Neuronal stem cell (in vitro differentiated cells): Measurements from ENCODE around the gene GRIPAP1.

Experiments used
- DNase-seq: peaks from one replicate; pipeline ENCODE4 v3.0.0-alpha.2; 2013; ENCODE audit warnings: low spot score
- H2AFZ ChIP-seq: one replicate; pipeline ENCODE4 v1.6.1; 2013; ENCODE audit warnings: mild to moderate bottlenecking, low read length, inconsistent platforms
- H2AK5ac ChIP-seq: 2 replicates; pipeline ENCODE4 v1.6.1; 2013; ENCODE audit warnings: low read depth, mild to moderate bottlenecking, inconsistent platforms, low read length, moderate library complexity, mixed read lengths
- H2BK120ac ChIP-seq: 2 replicates; pipeline ENCODE4 v1.6.1; 2013; ENCODE audit warnings: low read depth, mild to moderate bottlenecking, inconsistent platforms, low read length, moderate library complexity, mixed read lengths
- H2BK12ac ChIP-seq: one replicate; pipeline ENCODE4 v1.6.1; 2013; ENCODE audit warnings: low read length, inconsistent platforms
- H2BK15ac ChIP-seq: 2 replicates; pipeline ENCODE4 v1.6.1; 2013; ENCODE audit warnings: mild to moderate bottlenecking, low read length, inconsistent platforms, mixed read lengths
- H2BK5ac ChIP-seq: one replicate; pipeline ENCODE4 v1.6.1; 2013; ENCODE audit warnings: inconsistent platforms, mild to moderate bottlenecking, low read length, moderate library complexity
- H3K14ac ChIP-seq: one replicate; pipeline ENCODE4 v1.6.1; 2013; ENCODE audit warnings: low read length, inconsistent platforms
- H3K18ac ChIP-seq: 2 replicates; pipeline ENCODE4 v1.6.1; 2013; ENCODE audit warnings: low read length, inconsistent platforms
- H3K23ac ChIP-seq: 2 replicates; pipeline ENCODE4 v1.6.1; 2013; ENCODE audit warnings: low read depth, mild to moderate bottlenecking, mixed read lengths, low read length, inconsistent platforms; ENCODE audit not compliant: poor library complexity
- H3K27ac ChIP-seq: replicated peaks from 3 replicates; pipeline ENCODE4 v1.5.1; 2013; ENCODE audit warnings: low read length, inconsistent platforms
- H3K27me3 ChIP-seq, 3 experiments: 2 replicates each; pipeline ENCODE4 v1.6.1; 2013; ENCODE audit warnings: low read length in 3 of 3, mild to moderate bottlenecking in 2 of 3, inconsistent platforms in 1 of 3, low read depth in 1 of 3, mixed read lengths in 1 of 3, moderate library complexity in 1 of 3; ENCODE audit not compliant: control insufficient read depth in 3 of 3, insufficient read depth in 3 of 3
- H3K36me3 ChIP-seq, 2 donors: replicated peaks in 1 of 2; 2 replicates each; pipeline ENCODE4 v1.6.1; 2013; ENCODE audit warnings: low read length in 2 of 2; ENCODE audit not compliant: control insufficient read depth in 2 of 2, insufficient read depth in 2 of 2
- H3K4ac ChIP-seq: 2 replicates; pipeline ENCODE4 v1.6.1; 2013; ENCODE audit warnings: inconsistent platforms, mild to moderate bottlenecking, low read length, moderate library complexity
- H3K4me1 ChIP-seq, 2 donors: 1 replicate in 1 of 2; 2 replicates in 1 of 2; pipeline ENCODE4 v1.6.1; 2013; ENCODE audit warnings: low read length in 2 of 2, low read depth in 1 of 2; ENCODE audit not compliant: control insufficient read depth in 2 of 2, insufficient read depth in 1 of 2
- H3K4me2 ChIP-seq: one replicate; pipeline ENCODE4 v1.6.1; 2013; ENCODE audit warnings: mild to moderate bottlenecking, low read length, inconsistent platforms; ENCODE audit not compliant: insufficient read depth, poor library complexity, severe bottlenecking
- H3K4me3 ChIP-seq, 2 donors: 2 replicates each; pipeline ENCODE4 v1.5.1; 2013; ENCODE audit warnings: low read length in 2 of 2, mild to moderate bottlenecking in 2 of 2, inconsistent platforms in 1 of 2, moderate library complexity in 1 of 2
- H3K79me1 ChIP-seq: one replicate; pipeline ENCODE4 v1.6.1; 2013; ENCODE audit warnings: low read depth, mild to moderate bottlenecking, inconsistent platforms, low read length, moderate library complexity
- H3K9ac ChIP-seq: one replicate; pipeline ENCODE4 v1.6.1; 2013; ENCODE audit warnings: mild to moderate bottlenecking, low read depth, low read length, inconsistent platforms; ENCODE audit not compliant: poor library complexity
- H3K9me3 ChIP-seq, 2 donors: replicated peaks in 1 of 2; 2 replicates each; pipeline versions ENCODE3 to v1.6.1; 2013; ENCODE audit warnings: low read length in 2 of 2, mild to moderate bottlenecking in 2 of 2, inconsistent platforms in 1 of 2, low read depth in 1 of 2, mixed read lengths in 1 of 2, moderate library complexity in 1 of 2; ENCODE audit not compliant: control insufficient read depth in 2 of 2, insufficient read depth in 1 of 2
- H4K8ac ChIP-seq: one replicate; pipeline ENCODE4 v1.6.1; 2013; ENCODE audit warnings: low read depth, mild to moderate bottlenecking, inconsistent platforms, low read length, moderate library complexity
- H4K91ac ChIP-seq: one replicate; pipeline ENCODE4 v1.6.1; 2013; ENCODE audit warnings: low read length, low read depth, mild to moderate bottlenecking, inconsistent platforms; ENCODE audit not compliant: poor library complexity
- WGBS, 2 donors: extraction: QIAGEN DNeasy Blood & Tissue Kit; methylation state at CpG; one replicate each; pipeline ENCODE4 v1.1.7; 2013; ENCODE audit warnings: missing lambda C conversion rate in 2 of 2, mixed read lengths in 1 of 2; ENCODE audit not compliant: insufficient read length in 2 of 2, insufficient replicate concordance in 1 of 2; ENCODE audit errors: extremely low coverage in 2 of 2; 5-methylcytosine and 5-hydroxymethylcytosine counted together

The GRIPAP1 gene

DNA sequence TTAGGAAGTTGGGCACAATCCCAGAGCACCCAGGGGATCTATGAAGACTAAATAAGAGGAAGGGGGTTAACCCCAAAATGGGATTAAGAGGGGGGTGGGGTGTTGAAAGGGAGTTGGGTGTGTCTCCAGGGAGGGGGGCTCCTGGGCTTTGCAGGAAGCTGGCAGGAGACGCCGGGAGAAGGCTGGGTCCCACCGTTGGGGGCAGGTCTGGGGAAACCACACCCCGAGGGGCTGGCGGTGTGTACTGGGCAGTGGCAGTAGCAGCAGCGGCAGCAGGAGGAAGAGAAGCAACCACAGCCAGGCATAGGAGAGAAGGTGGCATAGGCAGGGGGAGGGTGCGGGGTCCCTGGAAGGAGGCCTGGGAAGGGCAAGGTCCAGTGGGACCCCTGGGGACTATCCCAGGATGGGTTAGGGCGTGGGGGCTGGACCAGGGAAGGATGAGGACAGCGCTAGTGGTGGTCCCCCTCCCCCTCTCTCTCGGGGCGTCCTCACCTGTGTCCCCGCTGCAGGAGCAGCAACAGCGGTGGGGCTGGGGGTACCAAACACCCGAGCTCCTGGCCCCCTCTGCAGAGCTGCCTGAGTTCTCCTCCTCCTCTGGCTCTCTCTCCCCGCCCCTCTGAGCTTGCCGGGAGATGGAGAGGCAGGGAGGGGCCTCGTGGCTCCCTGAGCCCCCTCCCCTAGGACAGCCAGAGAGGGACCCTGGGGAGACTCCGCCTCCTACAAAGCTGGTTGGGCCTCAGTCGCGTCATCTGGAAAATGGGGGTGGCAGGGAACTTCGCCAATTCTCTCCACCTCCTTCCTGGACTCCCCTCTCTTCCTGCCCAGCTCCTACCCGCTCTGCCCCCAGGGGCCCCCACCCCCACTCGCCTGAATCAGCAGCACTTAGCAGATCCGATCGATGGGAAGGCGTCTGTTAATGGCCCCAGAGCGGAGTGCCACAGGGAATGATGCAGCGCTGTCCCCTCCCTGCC lies 30.5 kb downstream of the GRIPAP1 start, which contains the start of gene KCND1:
TSS of gene KCND1 (minus strand) at position 596 of the 971 bp plus-strand sequence. CDS start 1,573 bp downstream, outside the sequence.
- H4K91ac ChIP-seq, result no peak within 1 kb of the TSS
- no peak within 1 kb of the TSS for H2AFZ ChIP-seq
- H3K36me3 ChIP-seq, result peaks cover 6 to 25% of the 10 kb centered on the region in 2 donors
- H3K4me2 ChIP-seq, result peak within 1 kb of the TSS; percentile 69
- H3K79me1 ChIP-seq, result no peaks in the 10 kb centered on the region
- H4K8ac ChIP-seq, result no peak within 1 kb of the TSS
- H3K14ac ChIP-seq, result no peak within 1 kb of the TSS
- peak within 1 kb of the TSS in 1 of 2 donors; percentile 74 for H3K4me3 ChIP-seq
- H2BK12ac ChIP-seq, result peak within 1 kb of the TSS; percentile 16
- DNase-seq, result no peak
- H3K4me1 ChIP-seq, result peaks cover 0 to 5% of the 10 kb centered on the region in 2 donors
- H2AK5ac ChIP-seq, result no peak within 1 kb of the TSS
- no peak within 1 kb of the TSS for H2BK120ac ChIP-seq
- H3K23ac ChIP-seq, result peak within 1 kb of the TSS; percentile 20
- H3K9ac ChIP-seq, result peak within 1 kb of the TSS; percentile 84
- H3K27me3 ChIP-seq, result no peaks in the 10 kb centered on the region
- no peaks in the 10 kb centered on the region for H3K9me3 ChIP-seq
- H3K27ac ChIP-seq, result no peak within 1 kb of the TSS
- no peak within 1 kb of the TSS for H3K4ac ChIP-seq
- no peak within 1 kb of the TSS for H2BK5ac ChIP-seq
- no peak within 1 kb of the TSS for H2BK15ac ChIP-seq
- no CpG with 5 or more reads among the region's 28 CpGs for WGBS, 2 donors
- H3K18ac ChIP-seq, result peak within 1 kb of the TSS; percentile 80

DNA sequence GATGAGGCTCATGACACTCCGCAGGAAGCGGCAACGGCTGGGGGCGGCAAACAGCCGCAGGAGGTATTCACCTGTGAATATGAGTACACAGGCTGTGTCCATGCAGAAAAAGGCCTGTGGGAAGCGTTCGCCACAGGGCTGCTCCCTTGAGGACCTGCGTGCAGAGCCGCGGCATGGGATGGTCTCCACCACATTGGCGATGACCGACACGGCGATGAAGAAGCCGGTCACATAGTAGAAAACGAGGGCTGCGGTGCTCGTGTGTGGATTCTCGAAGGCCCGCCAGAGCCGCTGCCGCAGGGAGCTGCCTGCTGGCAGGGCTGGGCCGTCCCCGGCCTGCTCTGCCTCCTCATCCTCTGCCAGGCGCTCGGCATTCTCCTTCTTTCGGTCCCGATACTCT lies 32.6 kb downstream of the GRIPAP1 start:
- H2BK5ac ChIP-seq, result no peak overlapping the region
- no peaks in the 10 kb centered on the region for H3K9me3 ChIP-seq
- no peak for DNase-seq

DNA sequence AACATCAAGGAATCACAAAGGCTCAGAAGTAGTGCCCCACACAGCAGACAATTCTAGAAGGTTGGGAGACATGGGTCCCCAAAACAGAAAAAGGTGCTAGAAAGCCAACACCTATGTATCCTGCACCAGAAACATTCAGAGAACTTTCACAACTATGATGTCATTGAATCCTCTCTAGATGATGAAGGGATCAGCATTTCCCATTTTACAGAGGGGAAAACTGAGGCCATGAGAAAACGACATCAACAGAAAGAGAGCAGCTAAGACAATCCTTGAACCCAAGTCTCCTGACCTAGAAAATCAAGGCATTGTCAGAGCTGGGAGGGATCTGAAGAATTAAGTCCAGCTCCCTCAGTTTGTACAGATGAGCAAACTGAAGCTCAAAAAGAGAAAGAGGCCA lies 33.7 kb downstream of the GRIPAP1 start:
- no peak overlapping the region for H3K18ac ChIP-seq
- H3K23ac ChIP-seq, result no peak overlapping the region
- H4K91ac ChIP-seq, result no peak overlapping the region
- no peak overlapping the region for H3K27ac ChIP-seq
- no peak overlapping the region for H4K8ac ChIP-seq
- no peak overlapping the region for H2BK5ac ChIP-seq
- H2BK12ac ChIP-seq, result no peak overlapping the region
- H3K14ac ChIP-seq, result no peak overlapping the region
- WGBS, 2 donors, result no CpG with 5 or more reads among the region's 1 CpG
- no peaks in the 10 kb centered on the region for H3K79me1 ChIP-seq
- no peak overlapping the region for H3K4me2 ChIP-seq
- H3K36me3 ChIP-seq, result peaks cover 0 to 1% of the 10 kb centered on the region in 2 donors
- H3K4ac ChIP-seq, result no peak overlapping the region
- peaks cover 0 to 5% of the 10 kb centered on the region in 2 donors for H3K4me1 ChIP-seq
- no peak overlapping the region for H2AK5ac ChIP-seq
- H2BK15ac ChIP-seq, result no peak overlapping the region
- no peak overlapping the region for H2AFZ ChIP-seq
- H3K4me3 ChIP-seq, result no peak overlapping the region
- no peaks in the 10 kb centered on the region for H3K9me3 ChIP-seq
- H3K9ac ChIP-seq, result no peak overlapping the region
- no peak overlapping the region for H2BK120ac ChIP-seq
- DNase-seq, result no peak
- H3K27me3 ChIP-seq, result no peaks in the 10 kb centered on the region

More for the DNA sequence above, 32.6 kb downstream of the GRIPAP1 start:
- Histone ChIP-seq H3K4me3 (no peak overlapping the region), H3K18ac (no peak overlapping the region), H2BK15ac (no peak overlapping the region), H3K27ac (no peak overlapping the region), H3K36me3 (peaks cover 4 to 6% of the 10 kb centered on the region in 2 donors), H2AK5ac (no peak overlapping the region), H3K4me2 (no peak overlapping the region), H4K8ac (no peak overlapping the region), H4K91ac (no peak overlapping the region), H3K23ac (no peak overlapping the region), H2BK120ac (no peak overlapping the region), H3K14ac (no peak overlapping the region), H3K9ac (no peak overlapping the region), H2BK12ac (no peak overlapping the region), H3K4ac (no peak overlapping the region), H3K4me1 (peaks cover 0 to 5% of the 10 kb centered on the region in 2 donors), H3K27me3 (no peaks in the 10 kb centered on the region), H2AFZ (no peak overlapping the region), H3K79me1 (no peaks in the 10 kb centered on the region)
- no CpG with 5 or more reads among the region's 28 CpGs for WGBS, 2 donors
